Endodermal cell (in vitro differentiated cells): ENCODE data around the gene CCDC86. TPM values are rescaled to one million over a fixed set of nuclear protein-coding genes. Genes with fewer than 3 reads are reported as not detected.

Experiments
- DNase-seq: peaks from one replicate; pipeline ENCODE4 v3.0.0-alpha.2; 2017
- H3K27ac ChIP-seq: 2 replicates; pipeline ENCODE4 v1.5.1; 2013; ENCODE audit warnings: mild to moderate bottlenecking, low read depth, low read length, moderate library complexity
- H3K27me3 ChIP-seq: 2 replicates; pipeline ENCODE4 v1.6.1; 2013; ENCODE audit warnings: mild to moderate bottlenecking, low read length, moderate library complexity; ENCODE audit not compliant: insufficient read depth, control insufficient read depth, poor library complexity, severe bottlenecking
- H3K36me3 ChIP-seq: 2 replicates; pipeline ENCODE4 v1.7.0; 2013; ENCODE audit warnings: mild to moderate bottlenecking, low read length, moderate library complexity; ENCODE audit not compliant: control insufficient read depth, insufficient read depth
- H3K4me1 ChIP-seq: one replicate; pipeline ENCODE4 v1.7.0; 2013; ENCODE audit warnings: low read length; ENCODE audit not compliant: control insufficient read depth, insufficient read depth
- H3K4me3 ChIP-seq: 2 replicates; pipeline ENCODE4 v1.5.1; 2013; ENCODE audit warnings: mild to moderate bottlenecking, low read length, moderate library complexity
- H3K9ac ChIP-seq: 2 replicates; pipeline ENCODE4 v1.6.1; 2013; ENCODE audit warnings: mild to moderate bottlenecking, low read length, moderate library complexity; ENCODE audit not compliant: poor library complexity, severe bottlenecking; ENCODE audit errors: extremely low read depth
- H3K9me3 ChIP-seq: 2 replicates; pipeline ENCODE4 v1.6.1; 2013; ENCODE audit warnings: mild to moderate bottlenecking, low read length, moderate library complexity; ENCODE audit not compliant: control insufficient read depth
- H3K27ac Mint-ChIP-seq: 2 replicates; pipeline ENCODE4 v1.8.0; 2020; ENCODE audit warnings: mixed read lengths
- H3K27me3 Mint-ChIP-seq: 2 replicates; pipeline ENCODE4 v1.8.0; 2021; ENCODE audit warnings: mild to moderate bottlenecking, mixed read lengths; ENCODE audit not compliant: insufficient read depth
- H3K36me3 Mint-ChIP-seq: 2 replicates; pipeline ENCODE4 v1.8.0; 2020; ENCODE audit warnings: low read depth, mixed read lengths
- H3K4me1 Mint-ChIP-seq: 2 replicates; pipeline ENCODE4 v1.8.0; 2020; ENCODE audit warnings: mixed read lengths
- H3K4me3 Mint-ChIP-seq: 2 replicates; pipeline ENCODE4 v1.8.0; 2020; ENCODE audit warnings: mild to moderate bottlenecking, moderate library complexity, mixed read lengths
- H3K9me3 Mint-ChIP-seq: 2 replicates; pipeline ENCODE4 v1.8.0; 2020; ENCODE audit warnings: mild to moderate bottlenecking, mixed read lengths
- WGBS, 2 experiments: methylation state at CpG; one replicate each; pipeline versions ENCODE4 v1.1.5 to v1.1.7; 2013; ENCODE audit warnings: missing lambda C conversion rate in 2 of 2, mixed read lengths in 1 of 2; ENCODE audit not compliant: insufficient coverage in 1 of 2, insufficient read length in 1 of 2; 5-methylcytosine and 5-hydroxymethylcytosine counted together
- total RNA-seq, 2 donors: library from RNA; stranded (reverse); fragmentation: NEBNext Ultra II Directional in 1 of 2; extraction: Animal tissue kit (Norgen Biotek cat#: 25700) in 1 of 2; gene quantifications; 2 replicates in 1 of 2; 3 replicates in 1 of 2; pipeline ENCODE4 v1.2.1, GENCODE V29; 2021
- TF ChIP-seq, protein P1 (sequence below): fragments of 200-600 bp; sonication (generic); conservative IDR thresholded peaks from 2 replicates; pipeline ENCODE4 v1.5.0; 2021; ENCODE audit warnings: antibody characterized with exemption, mild to moderate bottlenecking

CCDC86 gene
- total RNA-seq, 2 donors from 2014 or later: 22.4 to 27.9 TPM

DNA sequence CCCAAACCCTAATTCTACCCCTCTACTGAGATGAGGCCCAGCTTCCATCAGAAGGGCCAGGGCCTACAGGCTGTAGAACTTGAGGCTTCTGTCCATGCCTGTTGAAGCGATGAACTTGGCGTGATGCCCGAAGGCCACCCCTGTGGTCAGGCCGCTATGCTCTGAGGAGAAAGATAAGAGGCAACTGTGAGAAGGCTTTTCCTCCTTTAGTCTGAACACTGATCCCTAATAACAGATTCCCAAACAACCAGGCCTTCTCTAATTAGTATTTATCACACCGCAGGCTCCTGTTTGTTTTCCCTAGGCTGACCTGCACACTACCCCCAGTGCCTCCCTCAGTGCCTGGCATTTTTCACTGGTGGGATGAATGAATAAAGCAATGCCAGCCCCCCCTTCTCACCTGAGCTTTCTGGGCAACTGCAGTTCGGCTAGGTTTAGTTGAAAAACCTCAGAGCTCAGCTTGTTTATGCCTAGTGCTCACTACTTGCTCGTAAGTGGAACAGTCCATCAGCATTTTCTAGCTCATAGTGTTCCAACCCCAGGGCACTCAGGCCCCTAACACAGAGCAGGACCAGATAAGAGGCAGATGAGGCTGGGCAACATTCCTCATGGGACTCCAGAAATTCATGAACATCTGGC, 49.3 kb downstream of the CCDC86 start:
- Histone ChIP-seq H3K4me1 (no peaks in the 10 kb centered on the region), H3K9me3 (no peaks in the 10 kb centered on the region), H3K4me3 (no peak overlapping the region), H3K9ac (no peak overlapping the region), H3K27ac (no peak overlapping the region), H3K36me3 (peaks cover 45% of the 10 kb centered on the region), H3K27me3 (no peaks in the 10 kb centered on the region)
- Mint-ChIP-seq H3K4me1 (no peaks in the 10 kb centered on the region), H3K27me3 (no peaks in the 10 kb centered on the region), H3K36me3 (peaks cover 38% of the 10 kb centered on the region), H3K4me3 (no peak overlapping the region), H3K27ac (no peak overlapping the region), H3K9me3 (no peaks in the 10 kb centered on the region)
- DNase-seq: peak; percentile 33
- 93 to 97% methylated on average over 2 to 7 of the region's 7 CpGs for WGBS, 2 experiments
- TF ChIP-seq, protein P1, sequence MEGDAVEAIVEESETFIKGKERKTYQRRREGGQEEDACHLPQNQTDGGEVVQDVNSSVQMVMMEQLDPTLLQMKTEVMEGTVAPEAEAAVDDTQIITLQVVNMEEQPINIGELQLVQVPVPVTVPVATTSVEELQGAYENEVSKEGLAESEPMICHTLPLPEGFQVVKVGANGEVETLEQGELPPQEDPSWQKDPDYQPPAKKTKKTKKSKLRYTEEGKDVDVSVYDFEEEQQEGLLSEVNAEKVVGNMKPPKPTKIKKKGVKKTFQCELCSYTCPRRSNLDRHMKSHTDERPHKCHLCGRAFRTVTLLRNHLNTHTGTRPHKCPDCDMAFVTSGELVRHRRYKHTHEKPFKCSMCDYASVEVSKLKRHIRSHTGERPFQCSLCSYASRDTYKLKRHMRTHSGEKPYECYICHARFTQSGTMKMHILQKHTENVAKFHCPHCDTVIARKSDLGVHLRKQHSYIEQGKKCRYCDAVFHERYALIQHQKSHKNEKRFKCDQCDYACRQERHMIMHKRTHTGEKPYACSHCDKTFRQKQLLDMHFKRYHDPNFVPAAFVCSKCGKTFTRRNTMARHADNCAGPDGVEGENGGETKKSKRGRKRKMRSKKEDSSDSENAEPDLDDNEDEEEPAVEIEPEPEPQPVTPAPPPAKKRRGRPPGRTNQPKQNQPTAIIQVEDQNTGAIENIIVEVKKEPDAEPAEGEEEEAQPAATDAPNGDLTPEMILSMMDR: no peak

DNA sequence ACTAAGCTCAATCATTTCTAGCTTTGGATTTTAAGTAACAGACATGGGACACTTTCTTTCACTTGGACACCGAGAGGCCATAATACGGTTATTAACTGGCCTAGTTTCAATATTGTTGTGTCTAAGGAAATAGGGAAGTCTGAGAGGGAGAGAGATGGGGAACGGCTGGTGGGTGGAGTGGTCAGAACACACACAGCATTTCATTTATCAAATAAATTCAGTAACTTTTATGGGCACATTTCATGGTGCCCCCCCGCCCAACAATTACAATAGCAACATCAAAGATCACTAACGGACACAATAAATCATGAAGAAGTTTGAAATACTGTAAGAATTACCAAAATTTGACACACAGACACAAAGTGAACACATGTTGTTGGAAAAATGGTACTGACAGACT, 53.8 kb downstream of the CCDC86 start:
- H3K9ac ChIP-seq: no peak overlapping the region
- no peak overlapping the region for H3K4me3 ChIP-seq
- no peaks in the 10 kb centered on the region for H3K27me3 ChIP-seq
- WGBS, 2 experiments: 96% methylated on average over 5 of the region's 5 CpGs; no CpG with 5 or more reads in 1 of the 2 experiments
- peaks cover 83% of the 10 kb centered on the region for H3K36me3 ChIP-seq
- Mint-ChIP-seq H3K36me3 (peaks cover 63% of the 10 kb centered on the region), H3K4me3 (no peak overlapping the region), H3K4me1 (no peaks in the 10 kb centered on the region), H3K9me3 (no peaks in the 10 kb centered on the region), H3K27me3 (no peaks in the 10 kb centered on the region), H3K27ac (no peak overlapping the region)
- no peak for DNase-seq
- TF ChIP-seq, protein P1: no peak
- H3K9me3 ChIP-seq: no peaks in the 10 kb centered on the region
- H3K4me1 ChIP-seq: no peaks in the 10 kb centered on the region
- H3K27ac ChIP-seq: no peak overlapping the region

DNA sequence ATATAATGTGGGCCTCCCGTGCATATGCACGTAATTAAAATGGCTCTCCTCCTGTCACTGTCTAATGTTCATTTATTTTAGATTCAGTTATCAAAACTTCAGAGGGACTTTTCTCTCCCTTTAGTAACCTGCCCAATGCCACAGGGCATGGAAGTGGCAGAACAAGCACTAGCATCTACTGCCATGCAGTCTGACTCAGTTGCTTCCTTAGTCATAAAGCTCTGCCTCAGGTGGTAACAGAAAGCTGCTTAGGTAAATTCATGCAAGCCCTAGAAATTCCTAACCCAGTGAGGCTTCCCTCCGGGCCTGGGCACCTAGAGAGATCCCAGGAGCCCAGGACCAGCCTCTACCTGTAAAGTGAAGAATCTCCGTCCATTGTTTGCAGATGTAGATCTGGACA, 55.6 kb downstream of the CCDC86 start:
- Mint-ChIP-seq H3K27me3 (no peaks in the 10 kb centered on the region), H3K36me3 (peaks cover 71% of the 10 kb centered on the region), H3K9me3 (no peaks in the 10 kb centered on the region), H3K4me3 (no peak overlapping the region), H3K27ac (no peak overlapping the region), H3K4me1 (no peaks in the 10 kb centered on the region)
- Histone ChIP-seq H3K9me3 (no peaks in the 10 kb centered on the region), H3K9ac (no peak overlapping the region), H3K27me3 (no peaks in the 10 kb centered on the region), H3K4me3 (no peak overlapping the region), H3K27ac (no peak overlapping the region), H3K36me3 (peaks cover 88% of the 10 kb centered on the region), H3K4me1 (no peaks in the 10 kb centered on the region)
- TF ChIP-seq, protein P1: no peak
- WGBS, 2 experiments: 92 to 93% methylated on average over 4 of the region's 4 CpGs
- DNase-seq: no peak
